HL-60 (cell line): ENCODE results near the gene FGGY.

Experiments used
- CTCF ChIP-seq: IDR thresholded peaks from one replicate; pipeline ENCODE4 v1.5.1; 2011; ENCODE audit warnings: low read length, control low read depth, inconsistent platforms; ENCODE audit not compliant: insufficient read depth
- GABPA ChIP-seq: IDR thresholded peaks from 2 replicates; pipeline ENCODE4 v1.6.1; 2012; ENCODE audit warnings: low read depth
- POLR2AphosphoS5 ChIP-seq: IDR thresholded peaks from 2 replicates; pipeline ENCODE4 v1.6.1; 2012; ENCODE audit warnings: low read depth
- REST ChIP-seq: IDR thresholded peaks from 2 replicates; pipeline ENCODE4 v1.6.1; 2012; ENCODE audit warnings: low read depth; ENCODE audit not compliant: insufficient replicate concordance
- SPI1 ChIP-seq: IDR thresholded peaks from 2 replicates; pipeline ENCODE4 v1.6.1; 2012; ENCODE audit warnings: low read depth, mild to moderate bottlenecking, borderline replicate concordance

GRCh38 chr1:59766227-59766855 is 469.4 kb downstream of the FGGY start:
- no peak for TF ChIP-seq CTCF
- TF ChIP-seq GABPA: no peak
- TF ChIP-seq POLR2AphosphoS5: no peak
- TF ChIP-seq REST: no peak
- no peak for TF ChIP-seq SPI1
